GM04504 (cell line): ENCODE results near the gene PCDH18.
"Not testable (repeated sequence)": the region's sequence is repeated elsewhere in the genome, so short reads cannot be mapped to it uniquely, and the experiment has no call there.

Experiments
- DNase-seq: peaks from one replicate; pipeline ENCODE4 v3.0.0-alpha.2; 2012; ENCODE audit warnings: low read depth

PCDH18 gene

DNA sequence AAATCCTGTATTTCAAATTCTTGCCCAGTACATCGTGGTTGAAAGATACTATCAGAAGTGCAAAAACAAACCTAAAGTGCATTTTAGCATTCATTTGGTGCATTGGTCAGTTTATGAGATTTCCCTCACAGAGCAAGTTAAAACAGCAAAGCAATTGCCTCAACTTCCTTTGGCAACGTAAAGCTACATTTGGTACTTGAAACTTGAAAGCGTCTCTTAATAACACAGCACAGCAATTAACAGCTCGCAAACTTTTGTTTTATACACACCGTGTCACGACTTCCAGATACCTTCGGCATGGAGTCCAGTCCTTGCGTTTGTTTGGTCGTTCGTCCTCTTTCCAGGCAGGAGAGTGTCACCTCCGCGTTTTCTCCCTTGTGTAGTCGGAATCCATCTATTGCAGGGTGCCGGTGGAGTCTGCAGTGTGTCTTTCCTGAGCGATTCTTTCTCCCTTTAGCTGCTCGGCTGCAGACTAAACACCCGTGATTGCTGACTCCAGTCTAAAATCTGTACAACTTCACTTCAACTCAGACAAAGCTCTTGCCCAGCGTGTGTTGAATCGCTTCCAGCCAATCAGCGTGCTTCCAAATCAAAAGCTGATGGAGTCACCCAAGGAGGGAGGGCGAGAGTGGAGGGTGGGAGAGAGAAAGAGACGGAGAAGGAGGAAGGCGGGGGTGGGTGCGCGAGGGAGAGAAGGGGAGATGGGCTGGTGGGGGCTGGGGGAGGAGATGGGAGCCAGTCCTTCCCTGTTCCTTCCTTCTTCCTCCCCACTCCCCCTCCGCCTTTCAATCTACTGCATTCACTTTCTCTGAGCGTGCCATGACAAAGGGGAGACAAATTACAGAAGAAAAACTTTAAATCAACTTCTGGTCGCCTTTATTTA, at the start of gene PCDH18:
TSS of gene PCDH18 (minus strand) at position 509 of the 883 bp plus-strand sequence. CDS start at position 103, 406 bp downstream.
- peak; percentile 97 for DNase-seq

- DNase-seq: no peak
These were observed 44.2 kb upstream of the PCDH18 start for GRCh38 chr4:137576446-137576845.

DNA sequence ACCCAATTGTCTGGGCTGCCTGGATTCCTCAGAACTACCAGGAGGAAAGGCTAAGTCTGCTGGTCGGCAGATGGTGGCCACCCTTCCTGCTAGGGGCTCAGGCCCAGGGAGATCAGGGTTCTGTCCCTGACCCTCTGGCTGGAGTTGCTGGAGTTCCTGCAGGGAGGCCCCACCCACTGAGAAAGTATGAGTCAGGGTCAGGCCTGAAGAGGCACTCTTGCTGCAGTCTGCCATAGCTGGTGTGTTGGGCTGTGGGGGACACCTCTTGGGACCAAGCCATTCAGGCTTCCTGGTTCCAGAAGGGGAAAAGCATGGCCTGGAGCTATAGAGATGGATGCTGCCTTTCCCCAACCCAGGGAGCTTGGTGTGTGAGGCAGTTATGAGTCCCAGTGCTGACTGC, 40.4 kb upstream of the PCDH18 start:
- no peak for DNase-seq

GRCh38 chr4:137572163-137572562, 39.9 kb upstream of the PCDH18 start:
- no peak for DNase-seq

- DNase-seq: no peak
These were observed 27.5 kb upstream of the PCDH18 start for GRCh38 chr4:137559801-137560200.

DNA sequence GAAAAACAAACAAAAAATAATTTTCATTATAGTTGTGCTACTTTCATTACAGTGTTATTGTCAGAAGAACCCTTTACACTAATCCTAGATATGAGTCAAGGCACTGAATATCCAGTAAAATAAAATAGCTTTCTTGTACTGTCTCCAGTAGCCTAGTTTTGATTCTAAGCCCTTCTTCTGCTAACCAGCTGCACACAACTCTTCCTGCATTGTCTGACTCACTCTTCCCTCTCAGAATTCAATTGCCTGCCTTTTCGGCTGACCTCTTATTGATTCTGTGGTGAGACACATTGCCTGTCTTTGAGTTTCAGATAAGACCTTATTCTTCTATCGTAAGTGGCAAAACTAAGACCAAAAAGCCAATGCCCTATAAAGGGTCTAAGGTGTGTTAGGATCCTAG, 26.7 kb upstream of the PCDH18 start:
- DNase-seq: peak; percentile 38

GRCh38 chr4:137545461-137545861, 13.2 kb upstream of the PCDH18 start:
- DNase-seq: peak; percentile 96

- DNase-seq: no peak
These were observed 11.4 kb upstream of the PCDH18 start for GRCh38 chr4:137543648-137544047.

DNA sequence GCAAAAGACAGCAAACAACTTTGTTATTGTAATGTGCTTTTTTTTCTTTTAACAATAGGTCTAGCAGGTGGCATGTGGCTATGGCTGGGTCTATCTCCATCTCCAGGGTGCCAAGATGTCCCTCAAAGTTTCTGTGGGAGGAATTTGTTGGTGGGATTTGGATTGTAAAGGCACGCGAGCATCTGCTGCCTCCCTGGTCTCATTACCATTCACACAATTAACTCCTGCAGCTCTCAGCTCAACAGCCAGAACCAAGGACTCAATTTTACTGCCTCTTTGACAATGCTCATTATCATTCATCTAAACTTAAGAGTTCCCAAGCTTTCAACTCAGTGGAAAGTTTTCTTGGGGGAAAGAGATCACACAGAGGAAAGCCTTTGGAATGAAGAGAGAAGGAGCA, 10.9 kb upstream of the PCDH18 start:
- DNase-seq: no peak

DNA sequence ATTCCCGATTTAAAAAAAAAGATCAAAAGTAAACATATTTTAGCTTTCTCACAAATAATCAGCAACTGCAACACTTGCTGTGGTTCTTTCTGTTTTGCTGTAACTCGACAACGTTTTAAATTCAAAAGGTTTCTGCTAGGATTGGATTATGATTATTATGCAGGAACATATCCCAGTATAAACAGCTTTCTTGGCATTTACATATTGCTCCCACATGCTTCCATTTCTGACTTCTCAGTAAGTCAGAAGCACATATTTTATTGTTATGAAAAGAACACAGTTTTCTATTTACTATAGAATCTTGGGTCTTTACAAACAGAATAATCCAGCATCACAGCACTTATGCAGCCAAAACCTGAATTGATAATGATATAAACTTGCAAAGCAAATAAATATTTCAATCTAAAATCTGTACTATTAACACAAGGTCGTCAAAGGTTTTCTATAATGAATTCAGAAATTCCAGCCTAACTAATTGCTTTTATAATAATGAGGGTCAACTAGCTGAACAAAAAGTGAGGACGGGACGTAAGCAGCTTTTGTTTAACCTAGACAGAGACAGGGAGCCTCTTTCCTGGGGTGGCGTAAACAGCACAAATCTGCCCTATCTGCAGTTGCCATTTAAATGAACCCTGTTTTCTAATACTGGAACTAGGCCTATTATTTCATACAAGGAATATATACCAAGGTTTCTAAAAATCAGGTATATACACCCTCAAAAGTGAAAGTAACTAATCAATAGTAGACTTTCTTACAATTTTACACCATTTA, 9.8 kb upstream of the PCDH18 start:
- no peak for DNase-seq

GRCh38 chr4:137541181-137541580, 8.9 kb upstream of the PCDH18 start:
- DNase-seq: no peak

DNA sequence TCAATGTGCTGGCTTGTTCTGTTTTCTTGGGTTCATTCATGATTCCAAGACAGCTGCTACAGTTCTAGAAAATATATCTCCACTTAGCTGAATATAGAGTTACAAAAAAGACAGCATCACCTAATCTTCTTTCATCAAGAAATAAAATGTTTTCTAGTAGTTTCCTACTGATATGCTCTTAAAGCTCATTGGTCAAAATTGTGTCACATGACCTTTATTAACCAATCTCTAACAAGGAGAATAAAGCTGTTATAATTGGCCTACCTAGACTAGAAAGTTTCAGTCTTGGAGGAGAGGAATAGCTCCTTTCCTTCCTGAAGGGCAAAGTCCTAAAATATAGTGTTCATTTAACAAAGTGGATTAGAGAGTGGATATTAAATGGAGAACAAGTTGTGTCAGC, 8.1 kb upstream of the PCDH18 start:
- no peak for DNase-seq

GRCh38 chr4:137538526-137538925, 6.2 kb upstream of the PCDH18 start:
- no peak for DNase-seq

GRCh38 chr4:137537807-137538206, 5.5 kb upstream of the PCDH18 start:
- DNase-seq: not testable (repeated sequence)

DNA sequence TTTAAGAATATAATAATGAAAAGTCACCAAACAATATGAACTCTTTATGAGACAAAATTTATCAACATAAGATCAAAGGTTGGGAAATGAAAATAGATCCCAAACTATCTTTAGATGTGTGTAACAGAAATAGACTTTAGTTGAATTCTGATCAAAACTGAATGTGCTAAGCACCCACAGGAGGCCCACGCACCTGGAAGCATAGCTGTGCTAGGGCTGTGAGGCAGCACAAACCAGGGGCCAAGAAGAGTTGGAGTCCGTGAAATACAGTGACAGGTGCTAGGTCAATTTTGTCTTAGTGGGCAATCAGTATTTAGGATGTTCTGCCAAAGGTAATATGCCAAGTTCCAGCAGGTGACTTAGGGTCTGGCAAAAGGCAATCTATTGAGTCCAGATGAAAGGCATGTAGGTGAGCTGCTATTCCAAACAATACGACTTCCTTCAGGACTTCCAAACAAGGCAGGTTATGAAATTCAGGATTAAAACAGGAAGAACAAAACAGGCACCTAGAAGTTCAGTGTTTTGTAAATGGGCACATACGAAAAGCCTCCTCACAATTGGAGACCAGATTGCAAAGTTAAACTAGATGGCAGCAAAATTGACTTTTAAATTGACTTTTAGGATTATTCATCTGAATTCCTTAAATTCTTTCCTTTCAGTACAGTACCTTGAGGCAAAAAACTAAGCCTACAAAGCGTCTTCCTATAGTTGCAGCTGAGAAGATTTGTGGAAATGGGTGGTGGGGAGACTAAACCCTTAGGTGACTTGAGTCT, 4.7 kb upstream of the PCDH18 start:
- DNase-seq: no peak

DNA sequence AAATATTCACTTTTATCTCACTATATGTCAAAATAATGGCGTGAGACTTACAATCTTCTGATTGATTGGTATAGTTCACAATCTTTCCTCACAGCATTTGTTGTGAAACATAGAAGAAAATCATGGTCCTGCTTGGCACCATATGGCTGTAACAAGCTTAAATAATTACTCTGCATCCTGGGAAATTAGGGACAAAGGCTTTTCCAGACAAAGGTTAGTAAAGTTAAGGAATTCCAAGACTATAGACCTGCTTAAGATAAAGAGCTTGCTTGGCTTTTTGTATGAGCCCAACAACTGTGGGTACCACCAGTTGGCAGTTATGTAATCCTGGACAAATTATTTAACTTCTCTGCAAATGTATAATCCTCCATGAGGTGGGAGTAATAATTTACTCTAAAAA, 3.4 kb upstream of the PCDH18 start:
- DNase-seq: no peak

- DNase-seq: no peak
These were observed 2.2 kb upstream of the PCDH18 start for GRCh38 chr4:137534516-137534915.

DNA sequence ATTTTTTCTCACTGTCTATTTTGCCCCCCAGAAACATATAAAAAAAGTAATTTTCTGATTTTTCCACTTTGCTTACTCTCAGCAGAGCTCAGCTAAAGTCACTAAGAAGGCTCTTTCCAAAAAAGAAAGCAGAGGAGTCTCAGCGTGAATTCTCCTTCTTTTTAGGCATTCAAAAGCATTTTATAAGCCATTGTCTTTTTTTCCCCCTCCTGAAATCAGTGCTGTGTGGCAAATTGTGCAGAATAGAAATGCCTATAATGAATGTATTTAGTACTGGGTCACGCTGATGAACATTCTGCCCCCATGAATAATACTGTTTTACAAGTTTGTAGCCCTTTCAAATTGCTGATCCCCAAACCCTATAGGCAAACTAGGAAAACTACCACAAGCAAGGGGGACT, 1.6 kb upstream of the PCDH18 start:
- no peak for DNase-seq

DNA sequence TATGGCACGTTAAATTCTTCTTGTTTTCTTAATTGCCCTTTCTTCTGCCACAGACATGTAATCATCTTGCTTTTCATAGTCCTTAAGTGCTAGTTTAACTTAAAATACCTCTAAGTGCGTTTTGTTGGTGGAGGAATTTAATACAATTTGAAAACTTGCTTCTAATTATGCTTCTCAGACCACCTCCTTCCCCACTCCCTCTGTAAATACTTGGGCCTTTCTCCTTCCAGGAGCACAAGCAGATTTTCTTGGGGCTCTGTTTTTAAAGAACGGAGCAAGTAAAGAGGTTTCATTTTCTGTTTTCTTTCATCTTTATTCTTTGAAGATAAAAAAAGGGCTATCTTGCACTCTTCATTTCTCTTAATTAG, 559 bp upstream of the PCDH18 start:
- DNase-seq: no peak

GRCh38 chr4:137531168-137531985, 917 bp downstream of the PCDH18 start:
- no peak for DNase-seq

GRCh38 chr4:137530176-137530575, 2.1 kb downstream of the PCDH18 start:
- no peak for DNase-seq

- no peak for DNase-seq
These were observed 2.9 kb downstream of the PCDH18 start for GRCh38 chr4:137529432-137529831.
